ENCODE results near the gene GLIPR2.

DNA sequence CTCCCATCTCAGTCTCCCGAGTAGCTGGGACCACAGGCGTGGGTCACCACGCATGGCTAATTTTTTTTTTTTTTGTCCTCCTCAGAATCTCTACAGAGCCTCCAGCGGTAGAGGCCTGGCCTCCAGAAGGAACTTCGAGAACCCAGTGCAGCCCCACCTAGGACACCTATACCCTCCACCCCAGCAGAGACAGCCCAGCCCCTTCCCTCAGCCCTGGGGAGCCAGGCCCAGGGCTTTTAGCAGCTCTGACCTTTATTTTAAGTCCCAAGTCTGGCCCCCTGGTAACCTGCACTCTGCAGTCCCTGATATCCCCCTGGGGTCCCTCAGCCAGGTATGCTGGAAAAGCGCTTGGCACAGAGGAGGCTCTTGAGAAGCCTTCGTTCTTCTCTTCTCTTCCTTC, 5.2 kb downstream of the GLIPR2 start:
- TF ChIP-seq, protein P1, sequence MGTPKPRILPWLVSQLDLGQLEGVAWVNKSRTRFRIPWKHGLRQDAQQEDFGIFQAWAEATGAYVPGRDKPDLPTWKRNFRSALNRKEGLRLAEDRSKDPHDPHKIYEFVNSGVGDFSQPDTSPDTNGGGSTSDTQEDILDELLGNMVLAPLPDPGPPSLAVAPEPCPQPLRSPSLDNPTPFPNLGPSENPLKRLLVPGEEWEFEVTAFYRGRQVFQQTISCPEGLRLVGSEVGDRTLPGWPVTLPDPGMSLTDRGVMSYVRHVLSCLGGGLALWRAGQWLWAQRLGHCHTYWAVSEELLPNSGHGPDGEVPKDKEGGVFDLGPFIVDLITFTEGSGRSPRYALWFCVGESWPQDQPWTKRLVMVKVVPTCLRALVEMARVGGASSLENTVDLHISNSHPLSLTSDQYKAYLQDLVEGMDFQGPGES (IDR thresholded peaks at IDR 0.05; ENCODE audit: low read depth, low read length) = no peak
- TF ChIP-seq, protein P2, sequence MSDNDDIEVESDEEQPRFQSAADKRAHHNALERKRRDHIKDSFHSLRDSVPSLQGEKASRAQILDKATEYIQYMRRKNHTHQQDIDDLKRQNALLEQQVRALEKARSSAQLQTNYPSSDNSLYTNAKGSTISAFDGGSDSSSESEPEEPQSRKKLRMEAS (IDR thresholded peaks at IDR 0.05; ENCODE audit: low read depth) = no peak
- TF ChIP-seq ELF1 (IDR thresholded peaks at IDR 0.05) (no peak), NFIC (IDR thresholded peaks at IDR 0.05; ENCODE audit: borderline replicate concordance) (no peak), CTCF (IDR thresholded peaks at IDR 0.05) (no peak), EZH2phosphoT487 (IDR thresholded peaks at IDR 0.05; ENCODE audit: borderline replicate concordance, low read depth) (no peak), JUND (IDR thresholded peaks at IDR 0.05) (no peak), GABPA (IDR thresholded peaks at IDR 0.05; ENCODE audit: low read depth) (no peak), EP300 (IDR thresholded peaks at IDR 0.05; ENCODE audit: borderline replicate concordance in 1 of 2, low read depth in 1 of 2, low read length in 1 of 2) (no peak), POLR2AphosphoS5 (IDR thresholded peaks at IDR 0.05; ENCODE audit: low read depth, low read length) (no peak), TAF1 (IDR thresholded peaks at IDR 0.05; ENCODE audit: borderline replicate concordance, low read depth, low read length) (no peak)
- TF ChIP-seq, protein P3, sequence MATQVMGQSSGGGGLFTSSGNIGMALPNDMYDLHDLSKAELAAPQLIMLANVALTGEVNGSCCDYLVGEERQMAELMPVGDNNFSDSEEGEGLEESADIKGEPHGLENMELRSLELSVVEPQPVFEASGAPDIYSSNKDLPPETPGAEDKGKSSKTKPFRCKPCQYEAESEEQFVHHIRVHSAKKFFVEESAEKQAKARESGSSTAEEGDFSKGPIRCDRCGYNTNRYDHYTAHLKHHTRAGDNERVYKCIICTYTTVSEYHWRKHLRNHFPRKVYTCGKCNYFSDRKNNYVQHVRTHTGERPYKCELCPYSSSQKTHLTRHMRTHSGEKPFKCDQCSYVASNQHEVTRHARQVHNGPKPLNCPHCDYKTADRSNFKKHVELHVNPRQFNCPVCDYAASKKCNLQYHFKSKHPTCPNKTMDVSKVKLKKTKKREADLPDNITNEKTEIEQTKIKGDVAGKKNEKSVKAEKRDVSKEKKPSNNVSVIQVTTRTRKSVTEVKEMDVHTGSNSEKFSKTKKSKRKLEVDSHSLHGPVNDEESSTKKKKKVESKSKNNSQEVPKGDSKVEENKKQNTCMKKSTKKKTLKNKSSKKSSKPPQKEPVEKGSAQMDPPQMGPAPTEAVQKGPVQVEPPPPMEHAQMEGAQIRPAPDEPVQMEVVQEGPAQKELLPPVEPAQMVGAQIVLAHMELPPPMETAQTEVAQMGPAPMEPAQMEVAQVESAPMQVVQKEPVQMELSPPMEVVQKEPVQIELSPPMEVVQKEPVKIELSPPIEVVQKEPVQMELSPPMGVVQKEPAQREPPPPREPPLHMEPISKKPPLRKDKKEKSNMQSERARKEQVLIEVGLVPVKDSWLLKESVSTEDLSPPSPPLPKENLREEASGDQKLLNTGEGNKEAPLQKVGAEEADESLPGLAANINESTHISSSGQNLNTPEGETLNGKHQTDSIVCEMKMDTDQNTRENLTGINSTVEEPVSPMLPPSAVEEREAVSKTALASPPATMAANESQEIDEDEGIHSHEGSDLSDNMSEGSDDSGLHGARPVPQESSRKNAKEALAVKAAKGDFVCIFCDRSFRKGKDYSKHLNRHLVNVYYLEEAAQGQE (IDR thresholded peaks at IDR 0.05; ENCODE audit: low read depth, low read length) = no peak

Data from SK-N-SH (cell line).